ENCODE results near the gene RBM4B. TPM values are rescaled to one million over a fixed set of nuclear protein-coding genes. Genes with fewer than 3 reads are reported as not detected.
"Not testable (repeated sequence)": the region's sequence is repeated elsewhere in the genome, so short reads cannot be mapped to it uniquely, and the experiment has no call there.

The RBM4B gene, protein sequence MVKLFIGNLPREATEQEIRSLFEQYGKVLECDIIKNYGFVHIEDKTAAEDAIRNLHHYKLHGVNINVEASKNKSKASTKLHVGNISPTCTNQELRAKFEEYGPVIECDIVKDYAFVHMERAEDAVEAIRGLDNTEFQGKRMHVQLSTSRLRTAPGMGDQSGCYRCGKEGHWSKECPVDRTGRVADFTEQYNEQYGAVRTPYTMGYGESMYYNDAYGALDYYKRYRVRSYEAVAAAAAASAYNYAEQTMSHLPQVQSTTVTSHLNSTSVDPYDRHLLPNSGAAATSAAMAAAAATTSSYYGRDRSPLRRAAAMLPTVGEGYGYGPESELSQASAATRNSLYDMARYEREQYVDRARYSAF
- polyA plus RNA-seq (ENCODE audit: insufficient read length in 4 of 4): 10 to 100 TPM; 63.3 to 81.4 (median 63.9) TPM

DNA sequence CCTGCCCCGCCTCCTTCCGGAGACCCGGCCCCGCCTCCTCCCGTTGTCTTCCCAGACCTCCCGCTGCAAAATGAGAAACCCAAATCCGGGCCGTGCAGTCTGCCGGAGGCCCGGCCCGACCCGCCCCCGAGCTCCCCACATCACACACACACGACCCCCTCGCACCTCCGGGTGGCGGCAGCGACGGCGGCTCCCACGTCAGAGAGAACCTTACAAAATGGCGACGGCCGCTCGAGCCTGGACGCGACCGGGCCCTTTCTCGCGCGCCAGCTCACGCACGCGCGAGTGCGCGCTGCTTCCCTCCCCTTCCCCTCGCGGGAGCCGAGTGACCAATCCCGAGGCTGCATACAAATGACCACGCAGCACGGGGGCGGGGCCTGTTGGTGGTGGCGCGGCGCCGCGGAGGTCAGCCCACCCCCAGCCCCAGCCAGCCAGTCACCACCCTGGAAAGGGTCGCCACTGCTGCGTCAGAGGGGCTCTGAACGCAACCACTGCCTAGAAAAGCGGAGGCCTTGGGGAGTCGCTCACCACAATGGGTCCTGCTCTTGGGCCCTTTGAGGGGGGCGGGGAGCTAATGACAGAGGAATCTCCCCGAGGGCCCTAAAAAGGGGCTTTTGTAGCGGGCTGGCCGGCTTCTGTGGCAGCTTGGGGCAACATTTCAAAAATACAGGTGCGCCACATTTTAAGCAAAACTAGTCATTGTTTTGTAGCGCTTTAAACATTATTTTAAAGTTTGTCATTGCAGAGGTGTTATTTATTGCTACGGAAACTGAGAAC, at the start of gene RBM4B:
RBM4B (minus strand) TSS at position 289 of the 777 bp plus-strand sequence. CDS start 808 bp downstream, outside the sequence.
- peak; percentile 89 to 94 (median 92) for DNase-seq (ENCODE audit: low read depth in 4 of 4, low spot score in 3 of 4)

DNA sequence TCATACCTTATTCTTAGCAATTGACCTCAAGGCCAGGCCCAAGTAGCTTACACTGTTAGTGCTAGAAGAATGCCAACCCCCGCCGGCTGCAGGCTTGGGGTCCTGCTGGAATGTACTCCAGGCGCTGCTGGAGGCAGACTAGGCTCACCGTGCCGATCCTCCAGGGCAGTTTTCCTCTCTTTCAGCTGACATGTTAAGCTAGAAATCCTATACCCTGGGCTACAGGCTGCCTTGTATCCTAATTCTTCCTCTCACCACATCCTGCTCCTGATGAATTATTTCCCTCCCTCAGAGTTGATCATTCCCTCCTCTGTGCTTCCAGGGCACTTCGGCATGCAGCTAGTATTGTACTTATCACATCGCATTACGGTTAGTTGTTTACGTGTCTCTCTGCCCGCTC, 48.0 kb upstream of the RBM4B start:
- DNase-seq (ENCODE audit: low read depth in 4 of 4, low spot score in 3 of 4): no peak

DNA sequence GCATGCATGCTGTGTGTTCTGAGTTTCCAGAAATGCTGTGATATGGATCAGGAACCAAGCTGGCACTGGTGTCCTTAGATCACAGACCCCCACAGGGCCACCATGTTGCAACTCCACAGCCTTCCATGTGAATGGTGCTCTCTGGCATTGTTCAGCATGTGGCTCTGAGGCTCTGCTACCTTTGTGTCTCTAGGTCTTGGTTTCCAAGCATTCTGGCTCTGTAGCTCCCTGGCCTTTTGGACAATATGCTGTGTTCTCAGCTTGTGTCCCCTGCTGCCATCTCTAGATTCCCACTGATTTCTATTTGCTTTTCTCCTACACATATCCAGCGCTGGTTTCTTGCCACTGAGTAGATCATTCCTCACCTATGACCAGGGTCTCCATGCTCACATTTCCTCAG, 47.4 kb upstream of the RBM4B start:
- no peak for DNase-seq (ENCODE audit: low read depth in 4 of 4, low spot score in 3 of 4)

DNA sequence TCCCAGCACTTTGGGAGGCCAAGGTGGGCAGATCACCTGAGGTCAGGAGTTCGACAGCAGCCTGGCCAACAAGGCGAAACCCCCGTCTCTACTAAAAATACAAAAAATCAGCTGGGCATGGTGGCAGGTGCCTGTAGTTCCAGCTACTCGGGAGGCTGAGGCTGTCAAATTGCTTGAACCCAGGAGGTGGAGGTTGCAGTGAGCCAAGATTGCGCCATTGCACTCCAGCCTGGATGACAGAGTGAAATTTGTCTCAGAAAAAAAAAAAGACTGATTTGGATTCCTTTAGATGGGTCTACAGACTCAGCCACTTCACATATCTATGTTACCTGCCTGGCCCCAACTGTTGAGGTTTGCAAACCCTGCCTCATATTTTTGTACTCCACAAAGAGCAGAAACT, 46.5 kb upstream of the RBM4B start:
- DNase-seq (ENCODE audit: low read depth in 4 of 4, low spot score in 3 of 4): not testable (repeated sequence)

DNA sequence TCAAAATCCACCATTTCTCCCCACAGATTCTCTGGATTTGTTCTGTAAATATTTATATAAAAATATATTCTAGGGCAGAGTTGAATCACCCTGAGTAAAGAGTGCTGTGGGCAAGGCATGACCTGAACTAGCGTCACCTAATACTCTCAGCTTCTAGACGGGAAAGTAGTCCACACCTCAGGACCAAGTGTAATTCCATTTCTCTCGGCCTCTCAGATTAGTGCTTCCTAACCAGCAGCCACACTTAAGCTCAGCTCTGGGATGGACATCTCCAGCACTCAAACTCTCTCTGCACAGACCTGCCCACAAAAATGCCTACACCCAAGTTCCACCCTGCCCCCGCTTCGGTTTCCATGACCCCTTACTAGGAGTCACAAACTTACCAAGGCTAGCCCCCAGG, 46.0 kb upstream of the RBM4B start:
- DNase-seq (ENCODE audit: low read depth in 4 of 4, low spot score in 3 of 4): no peak

DNA sequence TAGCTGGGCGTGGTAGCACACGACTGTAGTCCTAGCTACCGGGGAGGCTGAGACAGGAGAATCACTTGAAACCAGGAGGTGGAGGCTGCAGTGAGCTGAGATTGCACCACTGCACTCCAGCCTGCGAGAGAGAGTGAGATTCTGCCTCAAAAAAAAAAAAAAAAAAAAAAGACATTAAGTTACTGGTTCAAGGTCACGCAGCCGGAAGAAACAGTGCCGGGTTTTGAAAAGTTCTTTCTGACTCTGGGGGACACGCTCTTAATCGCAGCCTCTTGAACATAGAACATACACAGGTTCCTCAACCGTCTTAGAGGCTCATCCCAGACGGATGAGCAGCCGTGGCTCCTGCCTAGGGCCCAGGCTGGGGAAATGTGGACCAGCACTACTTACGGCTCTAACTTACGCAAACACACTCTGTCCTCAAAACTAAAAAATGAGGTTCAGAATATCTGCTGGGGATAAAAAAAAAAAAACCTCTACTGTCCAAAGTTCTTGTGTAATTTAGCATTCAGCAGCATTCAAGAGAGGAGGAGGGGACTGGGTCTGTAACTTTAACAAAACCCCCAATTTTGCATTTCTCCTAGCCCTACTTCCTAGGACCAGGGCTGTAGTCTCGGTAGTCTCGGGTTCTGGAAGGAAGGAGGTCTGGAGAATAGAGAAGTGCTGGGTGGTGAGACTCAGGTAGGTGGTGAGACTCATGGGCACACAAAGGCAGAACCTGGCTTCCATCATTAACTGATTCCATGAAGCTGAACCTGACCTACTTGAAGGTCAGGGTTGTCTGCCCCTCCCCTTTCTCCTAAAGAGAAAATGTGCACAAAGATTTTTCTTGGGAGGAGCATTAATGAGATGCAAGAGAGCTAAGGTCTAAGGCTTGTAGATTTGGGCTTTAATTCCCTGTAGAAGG, 45.3 kb upstream of the RBM4B start:
- DNase-seq (ENCODE audit: low read depth in 4 of 4, low spot score in 3 of 4): no peak

DNA sequence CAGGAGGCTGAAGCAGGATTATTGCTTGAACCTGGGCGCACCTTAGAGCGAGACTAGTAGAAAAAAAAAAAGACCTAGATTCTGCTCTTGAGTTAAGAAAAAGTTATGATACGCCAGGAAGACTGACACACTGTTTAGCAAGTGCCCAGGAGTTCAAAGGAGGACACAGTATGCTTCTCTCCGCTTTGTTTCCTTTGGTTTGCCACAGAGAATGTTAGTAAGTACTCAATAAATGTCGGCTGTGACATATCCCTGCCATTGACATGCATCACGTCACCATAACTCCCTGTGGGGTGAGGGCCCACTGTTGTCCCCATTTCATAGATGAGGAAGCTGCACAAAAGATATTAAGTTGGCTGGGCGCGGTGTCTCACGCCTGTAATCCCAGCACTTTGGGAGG, 44.3 kb upstream of the RBM4B start:
- no peak for DNase-seq (ENCODE audit: low read depth in 4 of 4, low spot score in 3 of 4)

DNA sequence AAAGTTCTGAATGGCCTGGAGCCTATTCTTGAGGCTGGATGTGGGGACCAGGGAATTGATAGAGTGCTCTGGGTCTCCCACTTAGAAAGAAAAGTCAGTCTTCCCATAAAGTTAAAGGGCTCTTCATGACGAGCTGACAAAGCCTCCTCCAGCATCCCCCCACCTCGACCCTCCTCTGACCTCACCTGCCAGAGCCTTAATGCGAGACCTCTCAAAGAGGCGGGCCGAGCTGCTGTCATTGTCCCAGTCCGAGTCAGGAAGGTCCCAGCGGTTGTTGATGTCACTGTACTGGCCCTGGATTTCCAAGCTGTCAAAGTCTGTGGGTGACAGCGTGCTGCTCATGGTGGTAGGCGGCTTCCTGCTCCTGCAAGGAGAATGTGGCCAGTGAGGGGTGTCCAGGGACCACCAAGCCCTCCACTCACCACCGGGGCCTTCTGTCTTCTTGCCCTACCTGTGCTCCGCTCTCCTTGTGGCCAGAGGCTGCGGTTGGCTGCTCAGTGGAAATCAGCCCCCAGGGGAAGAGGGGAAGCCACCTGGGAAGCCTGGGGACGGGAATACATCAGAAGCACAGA, 43.3 kb upstream of the RBM4B start:
- DNase-seq (ENCODE audit: low read depth in 4 of 4, low spot score in 3 of 4): no peak

DNA sequence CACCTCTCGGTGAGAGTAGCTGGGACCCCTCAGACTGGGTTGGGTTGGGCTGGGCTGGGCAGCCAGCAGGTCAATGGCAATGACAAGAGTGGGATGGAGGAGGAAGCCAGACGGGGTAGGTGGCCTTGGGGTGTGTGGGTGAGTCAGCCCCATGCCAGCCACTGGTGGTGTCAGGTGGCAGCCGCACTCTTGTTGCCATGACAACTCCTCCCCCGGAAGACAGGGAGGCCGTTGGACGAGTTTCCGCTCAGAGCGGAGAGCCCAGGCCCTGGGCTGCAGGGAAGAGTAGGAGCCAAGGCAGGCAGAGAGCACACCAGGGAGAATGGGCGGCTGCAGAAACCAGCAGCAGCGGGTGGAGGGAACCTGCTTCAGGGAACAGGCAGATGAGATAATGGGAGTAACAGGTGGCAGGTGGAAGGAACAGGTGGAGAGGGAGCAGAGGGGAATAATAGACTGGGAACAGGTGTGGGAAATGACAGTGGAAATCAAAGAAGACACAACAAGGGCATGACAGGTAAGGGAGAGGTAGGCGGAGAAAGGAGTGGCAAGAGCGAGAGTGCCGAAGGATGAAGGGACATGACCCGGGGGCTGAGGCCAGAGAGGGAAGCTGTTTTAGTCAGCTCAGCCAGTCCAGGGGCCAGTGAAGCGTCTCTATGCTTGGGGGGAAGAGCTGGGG, 42.7 kb upstream of the RBM4B start:
- DNase-seq (ENCODE audit: low read depth in 4 of 4, low spot score in 3 of 4): peak in 2 of 4 donors; percentile 71 to 78

DNA sequence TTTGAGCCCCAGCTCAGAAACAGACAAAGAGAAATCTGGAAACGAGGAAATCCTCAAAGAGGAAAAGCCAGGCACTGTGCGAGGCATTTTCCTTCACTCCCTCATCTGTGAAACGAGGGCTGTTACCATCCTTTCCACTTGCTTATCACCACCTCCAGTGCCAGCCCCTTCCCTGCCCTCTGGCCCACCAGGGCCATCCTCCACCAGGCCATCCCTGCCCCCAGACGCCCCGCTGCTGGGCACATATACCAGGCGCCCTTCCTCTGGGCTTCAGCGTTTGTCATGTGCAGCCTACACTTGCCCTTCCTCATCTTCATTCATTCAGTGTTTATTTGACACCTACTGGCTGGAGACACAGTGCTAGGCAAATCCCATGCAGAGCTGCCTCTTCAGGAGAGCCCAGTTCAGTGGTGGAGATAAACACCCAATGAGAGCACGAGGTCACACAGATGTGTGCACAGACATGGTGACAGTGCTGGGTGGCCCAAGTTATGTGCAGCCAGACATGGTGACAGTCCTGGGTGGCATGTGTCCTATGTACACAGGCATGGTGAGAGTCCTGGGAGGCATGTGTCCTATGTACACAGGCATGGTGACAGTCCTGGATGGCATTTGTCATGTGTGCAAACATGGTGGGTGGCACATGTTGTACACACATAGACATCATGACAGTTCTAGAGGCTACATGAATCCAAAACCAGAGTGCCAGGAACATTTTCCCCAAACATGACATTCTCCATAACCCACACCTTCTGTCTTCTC, 41.6 kb upstream of the RBM4B start:
- no peak for DNase-seq (ENCODE audit: low read depth in 4 of 4, low spot score in 3 of 4)

DNA sequence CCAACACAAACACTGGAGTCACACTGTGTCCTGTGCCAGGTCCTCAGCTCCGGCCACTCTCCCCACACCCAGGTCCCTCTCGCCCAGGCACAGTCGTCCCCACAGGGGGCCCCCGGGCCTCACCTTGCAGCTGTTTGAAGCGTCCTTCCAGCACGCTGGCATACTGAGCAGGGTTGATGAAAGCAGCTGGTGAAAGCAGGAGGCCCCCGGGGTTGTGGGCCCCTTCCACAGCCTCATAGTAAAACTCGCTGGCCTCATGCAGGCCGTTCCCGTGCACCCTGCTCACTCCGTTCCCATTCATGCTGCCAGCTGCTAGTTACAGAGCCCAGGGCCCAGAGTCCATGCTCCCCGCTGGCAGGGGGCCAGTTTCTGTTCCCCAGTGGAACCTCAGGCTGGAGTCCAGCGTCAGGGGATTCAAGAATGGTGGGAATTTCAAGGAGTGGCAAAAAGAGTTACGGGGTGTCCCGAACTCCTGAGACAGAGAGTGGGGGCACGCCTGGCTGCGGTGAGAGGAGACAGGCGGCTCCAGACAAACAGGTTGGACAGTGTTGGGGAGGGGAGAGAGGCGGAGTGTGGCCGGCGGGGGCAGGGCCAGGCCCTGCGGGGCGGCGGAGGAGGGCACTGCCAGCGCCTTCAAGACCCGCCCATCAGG, 40.8 kb upstream of the RBM4B start:
- DNase-seq (ENCODE audit: low read depth in 4 of 4, low spot score in 3 of 4): no peak

DNA sequence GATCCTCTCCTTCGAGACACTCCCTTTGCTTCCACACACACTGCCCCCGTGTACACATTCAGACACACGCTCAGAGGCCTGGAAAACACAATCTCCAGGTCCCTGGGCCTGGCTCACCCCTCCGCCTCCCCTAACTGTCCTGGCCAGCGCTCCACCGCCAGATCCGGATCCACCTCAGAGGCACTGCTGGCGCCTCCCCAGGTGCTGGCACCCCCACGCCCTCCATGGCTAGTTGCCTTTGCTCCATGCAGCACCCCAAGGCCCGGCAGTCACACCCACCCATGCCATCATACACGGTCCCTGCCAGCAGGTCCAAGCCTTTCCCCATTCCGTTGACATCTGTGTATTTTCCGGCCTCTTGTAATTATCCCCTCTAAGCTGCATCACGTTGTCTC, 40.2 kb upstream of the RBM4B start:
- no peak for DNase-seq (ENCODE audit: low read depth in 4 of 4, low spot score in 3 of 4)

DNA sequence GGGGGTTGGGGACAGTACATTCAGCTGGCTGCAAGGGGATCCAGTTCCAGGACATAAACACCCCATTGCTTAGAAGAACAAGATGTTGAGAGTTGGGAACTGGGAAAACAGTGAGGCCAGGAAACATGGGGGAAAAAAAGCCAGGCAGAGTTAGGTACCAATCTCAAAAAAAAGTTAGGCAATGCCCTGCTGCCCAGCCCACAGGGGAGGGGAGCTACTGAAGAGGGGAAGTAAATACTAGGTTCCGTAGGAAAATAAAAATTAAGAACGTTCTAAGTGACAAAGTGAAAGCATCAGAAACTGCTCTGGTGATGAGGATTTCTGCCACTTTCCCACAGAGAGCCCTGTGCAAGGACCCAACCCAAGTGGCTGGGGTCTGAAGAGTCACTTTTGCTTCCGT, 39.3 kb upstream of the RBM4B start:
- DNase-seq (ENCODE audit: low read depth in 4 of 4, low spot score in 3 of 4): no peak

DNA sequence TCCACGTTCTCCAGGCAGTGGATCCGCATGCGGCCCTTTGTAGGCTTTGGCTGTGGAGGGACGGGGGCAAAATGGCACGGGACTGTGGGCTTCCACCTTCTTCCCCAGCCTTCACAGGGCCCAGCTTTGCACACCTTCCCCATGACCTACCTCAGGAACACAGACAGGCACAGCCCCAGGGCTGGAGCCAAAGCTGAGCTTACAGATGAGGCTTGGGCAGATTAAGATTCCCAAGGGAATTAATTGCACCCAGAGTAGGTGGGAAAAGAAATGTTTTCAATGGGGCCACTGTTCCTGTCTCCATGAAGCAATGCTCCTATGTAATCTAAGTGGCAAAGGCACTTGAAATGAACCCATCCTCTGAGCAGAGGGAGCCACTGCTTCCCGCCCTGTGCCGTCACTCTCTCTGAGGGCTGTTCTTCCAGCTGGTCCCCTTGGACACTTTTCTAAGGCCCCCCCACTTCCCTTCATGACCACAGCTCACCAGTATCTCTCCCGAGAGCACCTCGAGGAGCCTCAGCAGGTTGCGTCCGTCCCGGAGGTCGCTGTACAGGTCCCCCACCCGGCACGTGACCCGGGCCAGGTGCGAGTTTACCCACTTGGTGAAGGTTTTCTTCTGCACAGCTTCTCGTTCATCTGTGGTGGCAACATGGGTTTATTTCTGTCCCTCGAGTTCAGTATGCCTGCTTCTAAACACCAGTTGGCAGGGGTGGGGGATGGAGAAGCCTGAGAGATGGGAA, 37.8 kb upstream of the RBM4B start:
- DNase-seq (ENCODE audit: low read depth in 4 of 4, low spot score in 3 of 4): no peak

DNA sequence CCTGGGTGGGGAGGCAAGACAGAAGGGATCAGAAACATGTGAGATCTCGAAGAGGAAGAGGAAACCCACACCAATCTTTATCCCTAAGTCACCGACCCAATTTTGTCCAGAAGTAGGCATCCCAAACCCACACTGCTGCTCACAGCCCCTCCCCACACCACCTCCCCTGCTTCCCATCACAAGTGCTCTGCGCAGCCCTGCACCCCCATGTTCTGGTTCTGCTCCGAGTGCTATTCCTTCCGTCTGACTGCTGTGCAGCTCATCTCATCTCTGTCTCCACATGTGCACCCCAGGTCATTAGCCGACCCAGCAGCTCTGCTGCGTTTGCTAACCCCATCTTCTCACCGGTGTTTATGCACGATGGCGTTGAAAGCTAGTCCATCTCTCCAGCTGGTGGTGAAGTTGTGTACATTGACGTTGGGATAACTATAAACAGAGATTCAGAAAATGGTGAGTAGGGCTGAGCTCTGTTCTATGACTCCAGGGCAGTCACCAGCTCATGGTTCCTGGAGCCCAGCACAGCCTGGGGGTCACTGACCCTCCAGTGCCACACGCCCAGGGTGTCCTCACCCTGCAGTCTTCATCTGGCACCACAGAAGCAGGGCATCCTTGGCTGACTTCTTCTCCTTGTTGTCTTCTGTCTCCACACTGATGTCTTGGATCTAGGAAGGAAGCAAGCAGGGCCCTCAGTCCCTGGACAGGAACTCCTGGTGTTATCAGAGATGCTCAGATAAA, 36.2 kb upstream of the RBM4B start:
- DNase-seq (ENCODE audit: low read depth in 4 of 4, low spot score in 3 of 4): no peak

DNA sequence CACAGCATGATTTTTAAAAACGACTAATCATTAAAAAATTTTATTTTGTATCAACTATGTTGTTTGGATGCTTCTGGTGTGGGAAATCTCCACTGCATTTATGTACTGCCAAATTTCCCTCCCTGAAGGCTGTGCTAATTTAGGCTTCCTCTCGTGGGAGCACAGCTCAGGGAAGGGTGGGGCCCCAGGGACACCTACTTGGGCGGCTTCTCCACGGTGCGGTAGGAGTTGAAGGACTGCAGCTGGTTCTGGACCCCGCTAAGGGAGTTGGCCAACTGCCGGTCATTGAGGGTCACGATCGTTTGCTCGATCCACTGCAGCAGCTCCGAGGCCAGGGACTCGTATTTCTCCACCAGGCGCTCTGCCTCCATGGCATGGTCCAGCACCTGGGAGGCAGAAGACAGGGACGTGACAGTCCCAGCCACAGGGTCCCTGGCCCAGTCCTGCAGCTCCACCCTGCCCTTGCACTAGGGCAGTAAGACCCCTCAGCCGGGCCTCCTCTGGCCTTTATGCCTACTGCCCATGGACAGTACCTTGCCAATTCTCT, 32.8 kb upstream of the RBM4B start:
- DNase-seq (ENCODE audit: low read depth in 4 of 4, low spot score in 3 of 4): no peak

DNA sequence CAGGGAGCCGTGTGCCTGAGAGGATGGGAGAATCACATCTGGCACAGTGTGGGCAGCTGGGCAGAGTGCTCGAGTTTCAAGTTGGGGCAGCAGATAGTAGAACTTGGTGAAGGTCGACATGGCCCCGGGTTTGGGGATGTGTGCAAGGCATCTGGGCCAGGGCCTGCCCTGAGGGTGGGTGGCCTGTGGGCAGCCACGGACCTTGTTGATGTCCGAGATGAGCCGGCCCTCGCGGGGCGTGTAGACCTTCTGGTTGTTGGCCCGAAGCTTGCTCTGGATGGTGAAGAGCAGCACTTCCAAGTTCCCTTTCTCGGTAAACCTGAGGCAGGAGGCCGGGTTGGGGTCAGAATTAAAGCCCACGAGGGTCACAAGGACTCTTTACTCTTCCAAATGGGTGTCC, 31.0 kb upstream of the RBM4B start:
- DNase-seq (ENCODE audit: low read depth in 4 of 4, low spot score in 3 of 4): no peak

All from left renal pelvis (tissue), 4 donors.